ENCODE measurements around the gene HERPUD2. TPM values are rescaled to one million over a fixed set of nuclear protein-coding genes. Genes with fewer than 3 reads are reported as not detected.

Gene HERPUD2
- total and polyA plus RNA-seq, 2 of the 4 experiments (the other 2 are of a cell fraction), result 22.2 to 27.2 TPM

GRCh38 chr7:35716038-35716803, 21.3 kb upstream of the HERPUD2 start:
- ChIA-PET CTCF (interaction anchor here (1.2 kb wide), 1 partner anchor 122 kb away, joined by 4 read pairs; no protein-coding TSS in a partner anchor), POLR2A (ENCODE audit: unreplicated experiment) (interaction anchor here (0.6 kb wide), 1 partner anchor 86 kb away, joined by 3 read pairs; no protein-coding TSS in a partner anchor)
- intact Hi-C loops (cut with micrococcal nuclease), result loop anchor here (2.0 kb wide), 1 partner anchor 37 kb away; no protein-coding TSS in a partner anchor
- Histone ChIP-seq H3K9ac (ENCODE audit: low read depth, low read length) (no peak overlapping the region), H4K91ac (ENCODE audit: insufficient read depth, low read depth, low read length) (no peak overlapping the region), H2BK15ac (ENCODE audit: low read depth, low read length) (no peak overlapping the region; the same call in 2 of the 3 replicates), H2AK5ac (ENCODE audit: low read depth, low read length) (no peak overlapping the region), H3K27me3 (ENCODE audit: control insufficient read depth, insufficient read depth, low read length) (no peaks in the 10 kb centered on the region; the same call in 1 of the 2 replicates), H3K27ac (ENCODE audit: insufficient read depth, low read length) (peak overlapping the region; percentile 15; the same call in 1 of the 2 replicates), H2AFZ (replicated peaks; ENCODE audit: low read length, poor library complexity) (no peak overlapping the region), H3K79me1 (ENCODE audit: low read depth in 1 of 2, low read length in 2 of 2) (no peaks in the 10 kb centered on the region), H3K14ac (replicated peaks; ENCODE audit: low read depth, low read length) (no peak overlapping the region), H3K23ac (ENCODE audit: low read depth, low read length) (peak overlapping the region; percentile 38; the same call in 1 of the 2 replicates), H3K18ac (ENCODE audit: low read depth, low read length) (no peak overlapping the region; the same call in 1 of the 2 replicates), H3K4me3 (ENCODE audit: insufficient read depth, low read depth, low read length) (no peak overlapping the region), H4K20me1 (ENCODE audit: insufficient read depth, low read length) (no peaks in the 10 kb centered on the region), H2AK9ac (replicated peaks; ENCODE audit: low read depth, low read length, poor library complexity) (no peak overlapping the region), H4K8ac (ENCODE audit: low read depth in 2 of 2, low read length in 2 of 2) (no peak overlapping the region), H2BK120ac (ENCODE audit: low read depth, low read length) (peak overlapping the region; percentile 20; the same call in 1 of the 2 replicates), H2BK5ac (ENCODE audit: low read depth, low read length, poor library complexity, severe bottlenecking) (no peak overlapping the region), H3K56ac (ENCODE audit: extremely low read depth, insufficient read depth, low read length) (no peak overlapping the region), H3K36me3 (ENCODE audit: control insufficient read depth, insufficient read depth, low read length) (no peaks in the 10 kb centered on the region), H4K5ac (ENCODE audit: low read depth, low read length) (no peak overlapping the region), H3K9me3 (ENCODE audit: control insufficient read depth, insufficient read depth, low read length) (no peaks in the 10 kb centered on the region; the same call in 1 of the 2 replicates), H3K4me2 (ENCODE audit: low read depth, low read length) (peak overlapping the region; percentile 43), H3K4ac (ENCODE audit: low read depth, low read length) (0 out of 2 replicates have a peak overlapping the region, but pooled peaks have one; percentile 14), H2BK20ac (ENCODE audit: low read depth, low read length) (0 out of 2 replicates have a peak overlapping the region, but pooled peaks have one; percentile 38), H3K9me1 (ENCODE audit: insufficient read depth, low read length) (no peaks in the 10 kb centered on the region), H3K4me1 (ENCODE audit: control insufficient read depth, insufficient read depth, low read length) (peaks cover 4% of the 10 kb centered on the region; the same call in 1 of the 2 replicates)
- no peak for TF ChIP-seq FOS (IDR thresholded peaks at IDR 0.05; ENCODE audit: low read depth, low read length)
- TF ChIP-seq NFE2L2 (IDR thresholded peaks at IDR 0.05; ENCODE audit: low read depth, low read length), result no peak
- TF ChIP-seq CTCF (conservative IDR thresholded peaks at IDR 0.05; ENCODE audit: low read depth, low read length), result no peak
- TF ChIP-seq USF2 (IDR thresholded peaks at IDR 0.05; ENCODE audit: low read depth, low read length), result no peak
- TF ChIP-seq MAFK (IDR thresholded peaks at IDR 0.05; ENCODE audit: low read depth, low read length), result no peak
- TF ChIP-seq ELK1 (IDR thresholded peaks at IDR 0.05; ENCODE audit: borderline replicate concordance, low read depth, low read length), result no peak
- no peak for TF ChIP-seq RFX5 (IDR thresholded peaks at IDR 0.05; ENCODE audit: low read depth, low read length)
- no peak for TF ChIP-seq BHLHE40 (IDR thresholded peaks at IDR 0.05; ENCODE audit: low read depth, low read length)
- TF ChIP-seq SMC3 (IDR thresholded peaks at IDR 0.05; ENCODE audit: low read depth, low read length), result no peak
- no peak for TF ChIP-seq CHD1 (IDR thresholded peaks at IDR 0.05; ENCODE audit: low read depth, low read length)
- TF ChIP-seq RCOR1 (IDR thresholded peaks at IDR 0.05; ENCODE audit: insufficient replicate concordance, low read length), result no peak
- no peak for TF ChIP-seq POLR2A (IDR thresholded peaks at IDR 0.05; ENCODE audit: low read depth, low read length)
- BruUV-seq (replicated peaks), result no TSS peak
- in situ Hi-C loops (cut with MboI; ENCODE audit: low sequenced_read_pairs), result loop anchor here (10.0 to 25.0 kb wide), 2 partner anchors 259 to 621 kb away; no protein-coding TSS in a partner anchor
- ATAC-seq (ENCODE audit: low read depth), result peak; percentile 74
- WGBS, 2 experiments (ENCODE audit: extremely low coverage in 2 of 2, insufficient read length in 1 of 2), result 0% methylated on average over 1 of the region's 5 CpGs; no CpG with 5 or more reads in 1 of the 2 experiments
- dilution Hi-C loops (cut with HindIII; ENCODE audit: low sequenced_read_pairs, unreplicated experiment), result no loop called here
- peak; percentile 54 for DNase-seq
